Activated T-helper 9 cell treated with anti-CD3 and anti-CD28 coated beads, Interleukin-2, amount 50 U/mL, for 16 hours (primary cell): ENCODE measurements around the gene MACROH2A2.
"Not testable (repeated sequence)": the region's sequence is repeated elsewhere in the genome, so short reads cannot be mapped to it uniquely, and the experiment has no call there.

ENCODE experiments used
- DNase-seq: peaks from one replicate; pipeline ENCODE4 v3.0.0-alpha.2; 2020; ENCODE audit warnings: low read depth

MACROH2A2 gene

GRCh38 chr10:70101068-70101562, 48.5 kb downstream of the MACROH2A2 start:
- DNase-seq, result not testable (repeated sequence)

GRCh38 chr10:70101668-70102067, 49.0 kb downstream of the MACROH2A2 start:
- no peak for DNase-seq

- no peak for DNase-seq
These were observed 54.5 kb downstream of the MACROH2A2 start for GRCh38 chr10:70106958-70107791.

GRCh38 chr10:70109064-70109729, 56.6 kb downstream of the MACROH2A2 start:
- DNase-seq, result no peak

GRCh38 chr10:70111496-70111895, 58.9 kb downstream of the MACROH2A2 start:
- DNase-seq, result no peak

GRCh38 chr10:70112071-70112470, 59.4 kb downstream of the MACROH2A2 start:
- no peak for DNase-seq

GRCh38 chr10:70114902-70115301, 62.3 kb downstream of the MACROH2A2 start:
- DNase-seq, result no peak

- peak; percentile 32 for DNase-seq
These were observed 63.5 kb downstream of the MACROH2A2 start for GRCh38 chr10:70115948-70116682.

GRCh38 chr10:70117646-70118045, 65.0 kb downstream of the MACROH2A2 start:
- DNase-seq, result no peak

GRCh38 chr10:70118196-70118595, 65.5 kb downstream of the MACROH2A2 start:
- no peak for DNase-seq

- DNase-seq, result no peak
These were observed 66.6 kb downstream of the MACROH2A2 start for GRCh38 chr10:70119197-70119596.

- DNase-seq, result no peak
These were observed 67.0 kb downstream of the MACROH2A2 start for GRCh38 chr10:70119623-70120022.

GRCh38 chr10:70120417-70120816, 67.8 kb downstream of the MACROH2A2 start:
- DNase-seq, result no peak

- no peak for DNase-seq
These were observed 68.8 kb downstream of the MACROH2A2 start for GRCh38 chr10:70121281-70121949.

GRCh38 chr10:70122742-70123141, 70.1 kb downstream of the MACROH2A2 start:
- no peak for DNase-seq

- not testable (repeated sequence) for DNase-seq
These were observed 70.5 kb downstream of the MACROH2A2 start for GRCh38 chr10:70123166-70123565.

GRCh38 chr10:70123817-70124216, 71.2 kb downstream of the MACROH2A2 start:
- no peak for DNase-seq

- DNase-seq, result no peak
These were observed 71.8 kb downstream of the MACROH2A2 start for GRCh38 chr10:70124415-70124814.

GRCh38 chr10:70124918-70125317, 72.3 kb downstream of the MACROH2A2 start:
- DNase-seq, result no peak

- no peak for DNase-seq
These were observed 73.4 kb downstream of the MACROH2A2 start for GRCh38 chr10:70125918-70126552.

GRCh38 chr10:70126700-70127395, 74.2 kb downstream of the MACROH2A2 start:
- no peak for DNase-seq
